Neural cell (in vitro differentiated cells): ENCODE results near the gene TNS2. TPM values are rescaled to one million over a fixed set of nuclear protein-coding genes. Genes with fewer than 3 reads are reported as not detected.

Experiments used
- H2AFZ ChIP-seq: fragments of 200-600, 300-800 bp; sonication (generic), shearing (Covaris generic); 2 replicates; pipeline ENCODE4 v1.6.0; 2014; ENCODE audit warnings: low read depth, mild to moderate bottlenecking, antibody characterized with exemption, low read length, moderate library complexity
- H3F3A ChIP-seq: fragments of 200-600 bp; shearing (Covaris generic); 2 replicates; pipeline ENCODE4 v1.6.1; 2016; ENCODE audit warnings: mild to moderate bottlenecking, moderate library complexity, mixed read lengths, antibody characterized with exemption, low read length; ENCODE audit not compliant: insufficient read depth, poor library complexity, severe bottlenecking
- H3K27ac ChIP-seq: fragments of 200-600, 300-800 bp; sonication (generic), shearing (Covaris generic); 2 replicates; pipeline ENCODE4 v1.5.1; 2014; ENCODE audit warnings: mild to moderate bottlenecking, low read length, moderate library complexity
- H3K27me3 ChIP-seq: fragments of 300-800, 200-600 bp; sonication (generic), shearing (Covaris generic); 2 replicates; pipeline ENCODE4 v1.6.0; 2014; ENCODE audit warnings: mild to moderate bottlenecking, low read depth, low read length, moderate library complexity; ENCODE audit not compliant: insufficient read depth
- H3K36me3 ChIP-seq: fragments of 300-800, 200-600 bp; sonication (generic), shearing (Covaris generic); 2 replicates; pipeline ENCODE4 v1.5.1; 2014; ENCODE audit warnings: mild to moderate bottlenecking, antibody characterized with exemption, low read length, moderate library complexity; ENCODE audit not compliant: insufficient read depth
- H3K4me2 ChIP-seq: fragments of 300-800, 200-600 bp; sonication (generic), shearing (Covaris generic); 2 replicates; pipeline ENCODE4 v1.6.0; 2014; ENCODE audit warnings: mild to moderate bottlenecking, low read length
- H3K4me3 ChIP-seq: fragments of 300-800, 200-600 bp; sonication (generic), shearing (Covaris generic); 2 replicates; pipeline ENCODE4 v1.5.1; 2014; ENCODE audit warnings: mild to moderate bottlenecking, low read length, moderate library complexity
- H3K79me2 ChIP-seq: fragments of 200-600 bp; shearing (Covaris generic); replicated peaks from 2 replicates; pipeline ENCODE4 v1.6.0; 2014; ENCODE audit warnings: mild to moderate bottlenecking, low read length, moderate library complexity; ENCODE audit not compliant: insufficient read depth
- H3K9ac ChIP-seq: fragments of 300-800, 200-600 bp; sonication (generic), shearing (Covaris generic); 2 replicates; pipeline ENCODE4 v1.6.1; 2016; ENCODE audit warnings: mild to moderate bottlenecking, low read length, mixed read lengths
- H3K9me2 ChIP-seq: fragments of 200-600 bp; shearing (Covaris generic); 2 replicates; pipeline ENCODE4 v1.6.1; 2016; ENCODE audit warnings: mild to moderate bottlenecking, low read length, mixed read lengths; ENCODE audit not compliant: insufficient read depth
- H3K9me3 ChIP-seq: fragments of 200-600, 300-800 bp; sonication (generic), shearing (Covaris generic); 2 replicates; pipeline ENCODE4 v1.6.1; 2016; ENCODE audit warnings: mild to moderate bottlenecking, mixed run types, low read length, moderate library complexity, mixed read lengths
- H4K20me1 ChIP-seq: fragments of 200-600 bp; shearing (Covaris generic); 2 replicates; pipeline ENCODE4 v1.6.1; 2016; ENCODE audit warnings: mild to moderate bottlenecking, mixed run types; ENCODE audit not compliant: insufficient read depth
- EP300 ChIP-seq: fragments of 450-650 bp; conservative IDR thresholded peaks from 2 replicates; pipeline ENCODE4 v1.6.1; 2014; ENCODE audit warnings: antibody characterized with exemption, mild to moderate bottlenecking, moderate library complexity; ENCODE audit not compliant: poor library complexity, severe bottlenecking
- EZH2 ChIP-seq: fragments of 200-600, 300-800 bp; shearing (Covaris generic), sonication (generic); IDR thresholded peaks from 2 replicates; pipeline ENCODE4 v1.6.1; 2014; ENCODE audit warnings: antibody characterized with exemption, low read length, borderline replicate concordance, mild to moderate bottlenecking; ENCODE audit not compliant: insufficient read depth, poor library complexity, severe bottlenecking
- MXI1 ChIP-seq: fragments of 450-650 bp; conservative IDR thresholded peaks from 2 replicates; pipeline ENCODE4 v1.6.1; 2014; ENCODE audit warnings: antibody characterized with exemption, mild to moderate bottlenecking; ENCODE audit not compliant: poor library complexity, severe bottlenecking
- POLR2AphosphoS5 ChIP-seq: IDR thresholded peaks from 2 replicates; pipeline ENCODE4 v1.6.1; 2012
- RAD21 ChIP-seq: fragments of 450-650 bp; conservative IDR thresholded peaks from 2 replicates; pipeline ENCODE4 v1.6.1; 2014; ENCODE audit warnings: antibody characterized with exemption, mild to moderate bottlenecking, moderate library complexity
- SMC3 ChIP-seq: fragments of 450-650 bp; conservative IDR thresholded peaks from 2 replicates; pipeline ENCODE4 v1.6.1; 2014; ENCODE audit warnings: antibody characterized with exemption, mild to moderate bottlenecking, moderate library complexity; ENCODE audit not compliant: poor library complexity
- TAF1 ChIP-seq: IDR thresholded peaks from 2 replicates; pipeline ENCODE4 v1.6.1; 2012; ENCODE audit warnings: low read depth
- polyA plus RNA-seq: library from polyadenylated mRNA; depleted of rRNA; stranded (reverse); fragments of >200 nt; gene quantifications from 2 replicates; pipeline ENCODE4 v1.2.3, GENCODE V29; 2014
- TF ChIP-seq, protein P1 (sequence below): fragments of 450-650 bp; IDR thresholded peaks from 2 replicates; pipeline ENCODE4 v1.5.1; 2014; ENCODE audit warnings: antibody characterized with exemption, mild to moderate bottlenecking, moderate library complexity; ENCODE audit not compliant: poor library complexity, severe bottlenecking
- TF ChIP-seq, protein P2 (sequence below): IDR thresholded peaks from 2 replicates; pipeline ENCODE4 v1.6.1; 2012; ENCODE audit warnings: borderline replicate concordance

The TNS2 gene
- polyA plus RNA-seq, 1 donor from 2014 or later, result 4.2 TPM

DNA sequence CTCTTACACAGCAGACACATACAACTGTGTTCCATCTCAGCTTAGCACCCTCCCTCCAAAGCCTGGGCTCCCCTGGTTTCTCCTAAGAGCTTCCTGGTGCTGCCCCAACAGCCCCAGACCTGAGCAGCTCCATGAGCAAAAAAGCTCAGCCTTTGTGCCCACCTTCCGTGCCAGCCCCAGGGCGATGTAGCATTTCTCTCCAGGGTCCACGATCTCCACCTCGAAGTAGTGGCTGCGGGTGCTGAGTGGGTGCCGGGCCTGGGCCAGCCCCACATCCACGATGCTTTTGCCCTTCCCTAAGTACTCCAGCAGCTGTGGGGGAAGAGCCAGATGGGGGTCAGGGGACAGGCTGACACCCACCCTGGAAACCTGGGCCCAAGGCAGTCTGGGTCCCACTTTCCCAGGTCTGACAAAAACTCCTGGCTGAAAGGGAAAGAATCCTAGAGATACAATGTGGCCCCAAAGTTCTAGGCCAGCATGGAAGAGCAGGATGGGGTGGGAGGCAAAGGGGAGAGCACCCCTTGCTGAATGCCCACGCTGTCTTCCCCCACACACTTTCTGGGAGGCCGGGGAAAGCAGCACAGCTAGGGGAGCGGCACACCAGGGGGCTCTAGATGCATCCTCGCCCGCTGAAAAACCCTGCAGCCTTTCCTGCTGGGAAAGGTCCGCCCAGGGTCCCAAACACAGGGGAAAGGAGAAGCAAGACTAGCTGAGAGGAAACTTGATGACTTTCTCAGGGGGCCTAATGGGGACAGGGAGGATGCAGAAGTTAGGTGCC, 18.3 kb downstream of the TNS2 start:
- H3K9me2 ChIP-seq, result no peaks in the 10 kb centered on the region
- no peaks in the 10 kb centered on the region for H4K20me1 ChIP-seq
- H3K79me2 ChIP-seq, result no peaks in the 10 kb centered on the region
- H3K4me2 ChIP-seq, result no peak overlapping the region
- H3K36me3 ChIP-seq, result peaks cover 4% of the 10 kb centered on the region
- no peak overlapping the region for H3K9ac ChIP-seq
- no peak overlapping the region for H3K4me3 ChIP-seq
- no peak overlapping the region for H2AFZ ChIP-seq
- no peaks in the 10 kb centered on the region for H3F3A ChIP-seq
- no peaks in the 10 kb centered on the region for H3K9me3 ChIP-seq
- H3K27ac ChIP-seq, result no peak overlapping the region
- H3K27me3 ChIP-seq, result no peaks in the 10 kb centered on the region
- TF ChIP-seq MXI1 (no peak), EZH2 (no peak), RAD21 (no peak), SMC3 (no peak), POLR2AphosphoS5 (no peak), TAF1 (no peak)
- TF ChIP-seq, protein P1, sequence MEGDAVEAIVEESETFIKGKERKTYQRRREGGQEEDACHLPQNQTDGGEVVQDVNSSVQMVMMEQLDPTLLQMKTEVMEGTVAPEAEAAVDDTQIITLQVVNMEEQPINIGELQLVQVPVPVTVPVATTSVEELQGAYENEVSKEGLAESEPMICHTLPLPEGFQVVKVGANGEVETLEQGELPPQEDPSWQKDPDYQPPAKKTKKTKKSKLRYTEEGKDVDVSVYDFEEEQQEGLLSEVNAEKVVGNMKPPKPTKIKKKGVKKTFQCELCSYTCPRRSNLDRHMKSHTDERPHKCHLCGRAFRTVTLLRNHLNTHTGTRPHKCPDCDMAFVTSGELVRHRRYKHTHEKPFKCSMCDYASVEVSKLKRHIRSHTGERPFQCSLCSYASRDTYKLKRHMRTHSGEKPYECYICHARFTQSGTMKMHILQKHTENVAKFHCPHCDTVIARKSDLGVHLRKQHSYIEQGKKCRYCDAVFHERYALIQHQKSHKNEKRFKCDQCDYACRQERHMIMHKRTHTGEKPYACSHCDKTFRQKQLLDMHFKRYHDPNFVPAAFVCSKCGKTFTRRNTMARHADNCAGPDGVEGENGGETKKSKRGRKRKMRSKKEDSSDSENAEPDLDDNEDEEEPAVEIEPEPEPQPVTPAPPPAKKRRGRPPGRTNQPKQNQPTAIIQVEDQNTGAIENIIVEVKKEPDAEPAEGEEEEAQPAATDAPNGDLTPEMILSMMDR, result no peak

DNA sequence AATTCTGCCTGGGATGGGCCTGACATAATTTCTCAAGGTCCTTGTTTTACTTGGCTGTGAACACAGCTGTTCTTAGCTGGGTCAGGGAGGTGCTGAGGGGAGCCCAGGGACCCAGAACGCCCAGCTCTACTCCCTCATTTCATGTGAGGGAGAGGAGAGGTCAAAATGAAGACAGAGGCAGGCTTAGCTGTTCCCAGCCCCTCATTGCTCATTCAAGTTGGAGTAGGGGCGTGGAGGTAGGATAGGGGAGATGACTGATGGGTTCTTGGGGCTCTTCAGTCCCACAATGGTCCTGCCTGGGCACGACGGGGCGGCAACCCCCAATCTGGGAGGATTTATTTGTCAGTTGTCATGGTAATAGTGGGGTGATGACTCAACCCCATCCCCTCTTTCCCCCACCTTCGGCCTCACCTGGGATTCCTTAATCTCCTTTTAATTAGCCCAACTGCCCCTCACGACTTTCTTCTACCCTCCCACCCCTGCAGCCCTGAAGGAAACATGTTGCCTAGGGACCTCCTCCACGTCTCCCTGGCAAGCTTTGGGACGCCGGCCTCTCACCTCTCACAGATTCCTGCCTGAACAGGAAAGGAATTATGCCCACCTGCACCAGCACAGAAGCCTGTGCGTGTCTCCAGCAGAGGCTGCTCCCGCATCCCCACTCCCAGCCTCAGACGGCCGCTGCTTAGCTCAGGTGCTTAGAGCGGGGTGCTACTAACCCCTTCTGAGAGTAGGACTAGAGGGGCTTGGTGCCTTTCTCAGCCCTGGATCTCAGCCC, 19.1 kb downstream of the TNS2 start:
- Histone ChIP-seq H3K4me3 (no peak overlapping the region), H3F3A (no peaks in the 10 kb centered on the region), H3K9me2 (no peaks in the 10 kb centered on the region), H3K4me2 (no peak overlapping the region), H4K20me1 (no peaks in the 10 kb centered on the region), H2AFZ (no peak overlapping the region), H3K27me3 (no peaks in the 10 kb centered on the region), H3K27ac (no peak overlapping the region), H3K9me3 (no peaks in the 10 kb centered on the region), H3K9ac (no peak overlapping the region), H3K79me2 (no peaks in the 10 kb centered on the region), H3K36me3 (peaks cover 7% of the 10 kb centered on the region)
- TF ChIP-seq EZH2 (no peak), RAD21 (no peak), SMC3 (no peak), POLR2AphosphoS5 (no peak), TAF1 (no peak), EP300 (no peak), MXI1 (no peak)
- TF ChIP-seq, protein P1, result no peak
- TF ChIP-seq, protein P2, sequence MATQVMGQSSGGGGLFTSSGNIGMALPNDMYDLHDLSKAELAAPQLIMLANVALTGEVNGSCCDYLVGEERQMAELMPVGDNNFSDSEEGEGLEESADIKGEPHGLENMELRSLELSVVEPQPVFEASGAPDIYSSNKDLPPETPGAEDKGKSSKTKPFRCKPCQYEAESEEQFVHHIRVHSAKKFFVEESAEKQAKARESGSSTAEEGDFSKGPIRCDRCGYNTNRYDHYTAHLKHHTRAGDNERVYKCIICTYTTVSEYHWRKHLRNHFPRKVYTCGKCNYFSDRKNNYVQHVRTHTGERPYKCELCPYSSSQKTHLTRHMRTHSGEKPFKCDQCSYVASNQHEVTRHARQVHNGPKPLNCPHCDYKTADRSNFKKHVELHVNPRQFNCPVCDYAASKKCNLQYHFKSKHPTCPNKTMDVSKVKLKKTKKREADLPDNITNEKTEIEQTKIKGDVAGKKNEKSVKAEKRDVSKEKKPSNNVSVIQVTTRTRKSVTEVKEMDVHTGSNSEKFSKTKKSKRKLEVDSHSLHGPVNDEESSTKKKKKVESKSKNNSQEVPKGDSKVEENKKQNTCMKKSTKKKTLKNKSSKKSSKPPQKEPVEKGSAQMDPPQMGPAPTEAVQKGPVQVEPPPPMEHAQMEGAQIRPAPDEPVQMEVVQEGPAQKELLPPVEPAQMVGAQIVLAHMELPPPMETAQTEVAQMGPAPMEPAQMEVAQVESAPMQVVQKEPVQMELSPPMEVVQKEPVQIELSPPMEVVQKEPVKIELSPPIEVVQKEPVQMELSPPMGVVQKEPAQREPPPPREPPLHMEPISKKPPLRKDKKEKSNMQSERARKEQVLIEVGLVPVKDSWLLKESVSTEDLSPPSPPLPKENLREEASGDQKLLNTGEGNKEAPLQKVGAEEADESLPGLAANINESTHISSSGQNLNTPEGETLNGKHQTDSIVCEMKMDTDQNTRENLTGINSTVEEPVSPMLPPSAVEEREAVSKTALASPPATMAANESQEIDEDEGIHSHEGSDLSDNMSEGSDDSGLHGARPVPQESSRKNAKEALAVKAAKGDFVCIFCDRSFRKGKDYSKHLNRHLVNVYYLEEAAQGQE, result no peak
